ENCODE data around the gene SLC16A4.

SLC16A4 gene

DNA sequence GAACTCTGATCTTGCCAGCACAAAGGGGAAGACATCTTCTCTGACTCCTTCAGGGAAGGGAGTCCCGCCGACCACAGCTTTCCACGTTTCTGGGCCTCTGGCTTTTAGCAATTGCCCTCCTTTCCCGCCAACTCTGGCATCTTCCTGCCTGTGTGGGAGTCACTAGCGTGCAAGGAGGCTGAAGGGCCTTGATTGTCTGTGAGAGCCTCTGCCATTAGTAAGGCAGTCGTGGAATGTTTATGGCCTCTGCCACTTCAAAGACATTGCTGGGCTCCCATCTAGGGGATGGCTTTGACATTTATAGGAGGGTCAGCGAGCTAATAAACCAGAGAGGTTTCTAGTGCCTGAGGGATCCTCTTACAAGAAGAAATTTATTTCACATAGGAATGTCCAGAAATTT, 45.8 kb upstream of the SLC16A4 start:
- H3F3A ChIP-seq (ENCODE audit: insufficient read depth, low read length): no peaks in the 10 kb centered on the region
- no peaks in the 10 kb centered on the region for H4K20me1 ChIP-seq (ENCODE audit: insufficient read depth, low read length)
- H3K9ac ChIP-seq (ENCODE audit: low read length): no peak overlapping the region
- no peaks in the 10 kb centered on the region for H3K36me3 ChIP-seq (replicated peaks; ENCODE audit: insufficient read depth, low read length)
- H3K27me3 ChIP-seq (replicated peaks; ENCODE audit: insufficient read depth, low read length): no peaks in the 10 kb centered on the region
- no peaks in the 10 kb centered on the region for H3K9me2 ChIP-seq (replicated peaks; ENCODE audit: insufficient read depth, low read length)
- no peak overlapping the region for H3K4me2 ChIP-seq (ENCODE audit: low read depth, low read length)
- H3K9me3 ChIP-seq (replicated peaks; ENCODE audit: insufficient read depth, low read length): no peaks in the 10 kb centered on the region
- H3K79me2 ChIP-seq (ENCODE audit: low read length): no peaks in the 10 kb centered on the region
- no peaks in the 10 kb centered on the region for H3K4me1 ChIP-seq (ENCODE audit: low read length)
- no peak for TF ChIP-seq EZH2phosphoT487 (IDR thresholded peaks at IDR 0.05; ENCODE audit: low read length)
- no peak for TF ChIP-seq EZH2 (optimal IDR thresholded peaks at IDR 0.05; ENCODE audit: low read depth, low read length)
- TF ChIP-seq, protein P1, sequence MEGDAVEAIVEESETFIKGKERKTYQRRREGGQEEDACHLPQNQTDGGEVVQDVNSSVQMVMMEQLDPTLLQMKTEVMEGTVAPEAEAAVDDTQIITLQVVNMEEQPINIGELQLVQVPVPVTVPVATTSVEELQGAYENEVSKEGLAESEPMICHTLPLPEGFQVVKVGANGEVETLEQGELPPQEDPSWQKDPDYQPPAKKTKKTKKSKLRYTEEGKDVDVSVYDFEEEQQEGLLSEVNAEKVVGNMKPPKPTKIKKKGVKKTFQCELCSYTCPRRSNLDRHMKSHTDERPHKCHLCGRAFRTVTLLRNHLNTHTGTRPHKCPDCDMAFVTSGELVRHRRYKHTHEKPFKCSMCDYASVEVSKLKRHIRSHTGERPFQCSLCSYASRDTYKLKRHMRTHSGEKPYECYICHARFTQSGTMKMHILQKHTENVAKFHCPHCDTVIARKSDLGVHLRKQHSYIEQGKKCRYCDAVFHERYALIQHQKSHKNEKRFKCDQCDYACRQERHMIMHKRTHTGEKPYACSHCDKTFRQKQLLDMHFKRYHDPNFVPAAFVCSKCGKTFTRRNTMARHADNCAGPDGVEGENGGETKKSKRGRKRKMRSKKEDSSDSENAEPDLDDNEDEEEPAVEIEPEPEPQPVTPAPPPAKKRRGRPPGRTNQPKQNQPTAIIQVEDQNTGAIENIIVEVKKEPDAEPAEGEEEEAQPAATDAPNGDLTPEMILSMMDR (IDR thresholded peaks at IDR 0.05; ENCODE audit: low read length): no peak
- no peak overlapping the region for H3K4me3 ChIP-seq (ENCODE audit: low read length)
- DNase-seq: no peak
- no peak overlapping the region for H2AFZ ChIP-seq (ENCODE audit: low read length)
- H3K27ac ChIP-seq (ENCODE audit: low read length): no peak overlapping the region

DNA sequence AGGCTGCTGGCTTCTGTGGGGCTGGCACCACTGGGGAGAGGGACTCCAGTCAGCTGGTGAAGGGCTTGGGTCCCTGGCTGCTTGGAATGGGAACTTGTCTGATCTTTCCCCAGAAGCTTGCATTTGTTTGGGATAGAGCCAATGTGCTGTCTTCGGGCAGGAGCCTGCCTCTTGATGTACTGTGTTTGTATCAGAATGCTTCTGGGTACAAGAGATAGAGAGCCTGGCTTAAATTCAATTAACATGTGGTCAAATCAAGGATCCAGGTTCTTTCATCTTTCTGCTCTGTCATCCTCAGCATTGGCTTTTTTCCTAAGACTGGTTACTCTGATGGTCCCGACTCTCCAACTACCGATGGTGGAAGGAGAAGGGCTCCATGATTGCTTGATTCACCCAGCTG, 44.1 kb upstream of the SLC16A4 start:
- no peak for DNase-seq
- TF ChIP-seq EZH2phosphoT487 (IDR thresholded peaks at IDR 0.05; ENCODE audit: low read length) (no peak), EZH2 (optimal IDR thresholded peaks at IDR 0.05; ENCODE audit: low read depth, low read length) (no peak)
- TF ChIP-seq, protein P1 (IDR thresholded peaks at IDR 0.05; ENCODE audit: low read length): no peak
- Histone ChIP-seq H3K9me3 (replicated peaks; ENCODE audit: insufficient read depth, low read length) (no peaks in the 10 kb centered on the region), H3K36me3 (replicated peaks; ENCODE audit: insufficient read depth, low read length) (no peaks in the 10 kb centered on the region), H3K9ac (ENCODE audit: low read length) (no peak overlapping the region), H3F3A (ENCODE audit: insufficient read depth, low read length) (no peaks in the 10 kb centered on the region), H3K9me2 (replicated peaks; ENCODE audit: insufficient read depth, low read length) (no peaks in the 10 kb centered on the region), H3K4me3 (ENCODE audit: low read length) (no peak overlapping the region), H4K20me1 (ENCODE audit: insufficient read depth, low read length) (no peaks in the 10 kb centered on the region), H3K79me2 (ENCODE audit: low read length) (no peaks in the 10 kb centered on the region), H3K4me1 (ENCODE audit: low read length) (no peaks in the 10 kb centered on the region), H3K27me3 (replicated peaks; ENCODE audit: insufficient read depth, low read length) (no peaks in the 10 kb centered on the region), H3K4me2 (ENCODE audit: low read depth, low read length) (no peak overlapping the region), H3K27ac (ENCODE audit: low read length) (no peak overlapping the region), H2AFZ (ENCODE audit: low read length) (no peak overlapping the region)

DNA sequence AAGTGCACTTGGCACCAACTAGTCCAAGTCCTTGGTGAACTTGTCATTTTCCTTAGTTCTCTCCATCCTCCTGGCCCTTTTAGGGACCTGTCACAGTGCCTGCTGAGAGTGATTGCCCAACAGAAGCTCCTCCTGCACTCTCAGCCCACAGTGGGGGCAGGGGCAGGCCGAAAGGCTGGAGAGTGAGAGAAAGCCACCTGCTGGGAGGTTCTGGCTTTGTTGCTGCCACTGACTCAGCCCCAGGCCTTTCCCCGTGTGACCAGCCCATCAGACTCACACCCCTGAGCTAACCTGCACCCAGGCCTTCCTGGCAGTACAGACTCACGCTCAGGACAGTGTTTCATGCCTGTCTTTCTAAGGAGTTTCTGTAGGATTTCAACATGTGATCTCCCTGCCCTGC, 43.0 kb upstream of the SLC16A4 start:
- Histone ChIP-seq H3K9me3 (replicated peaks; ENCODE audit: insufficient read depth, low read length) (no peaks in the 10 kb centered on the region), H3K4me1 (ENCODE audit: low read length) (no peaks in the 10 kb centered on the region), H3K27ac (ENCODE audit: low read length) (no peak overlapping the region), H3K79me2 (ENCODE audit: low read length) (no peaks in the 10 kb centered on the region), H3K4me2 (ENCODE audit: low read depth, low read length) (no peak overlapping the region), H4K20me1 (ENCODE audit: insufficient read depth, low read length) (no peaks in the 10 kb centered on the region), H2AFZ (ENCODE audit: low read length) (no peak overlapping the region), H3K9ac (ENCODE audit: low read length) (no peak overlapping the region), H3K36me3 (replicated peaks; ENCODE audit: insufficient read depth, low read length) (no peaks in the 10 kb centered on the region), H3K9me2 (replicated peaks; ENCODE audit: insufficient read depth, low read length) (no peaks in the 10 kb centered on the region), H3F3A (ENCODE audit: insufficient read depth, low read length) (no peaks in the 10 kb centered on the region), H3K4me3 (ENCODE audit: low read length) (no peak overlapping the region), H3K27me3 (replicated peaks; ENCODE audit: insufficient read depth, low read length) (no peaks in the 10 kb centered on the region)
- TF ChIP-seq EZH2phosphoT487 (IDR thresholded peaks at IDR 0.05; ENCODE audit: low read length) (no peak), EZH2 (optimal IDR thresholded peaks at IDR 0.05; ENCODE audit: low read depth, low read length) (no peak)
- TF ChIP-seq, protein P1 (IDR thresholded peaks at IDR 0.05; ENCODE audit: low read length): peak; percentile 6; the same call in 1 of the 2 replicates
- DNase-seq: peak; percentile 27
